ENCODE data around the gene SPATA6L.
A peak's percentile ranks its signal among the peaks of the same experiment; 100 is the strongest.

The SPATA6L gene

DNA sequence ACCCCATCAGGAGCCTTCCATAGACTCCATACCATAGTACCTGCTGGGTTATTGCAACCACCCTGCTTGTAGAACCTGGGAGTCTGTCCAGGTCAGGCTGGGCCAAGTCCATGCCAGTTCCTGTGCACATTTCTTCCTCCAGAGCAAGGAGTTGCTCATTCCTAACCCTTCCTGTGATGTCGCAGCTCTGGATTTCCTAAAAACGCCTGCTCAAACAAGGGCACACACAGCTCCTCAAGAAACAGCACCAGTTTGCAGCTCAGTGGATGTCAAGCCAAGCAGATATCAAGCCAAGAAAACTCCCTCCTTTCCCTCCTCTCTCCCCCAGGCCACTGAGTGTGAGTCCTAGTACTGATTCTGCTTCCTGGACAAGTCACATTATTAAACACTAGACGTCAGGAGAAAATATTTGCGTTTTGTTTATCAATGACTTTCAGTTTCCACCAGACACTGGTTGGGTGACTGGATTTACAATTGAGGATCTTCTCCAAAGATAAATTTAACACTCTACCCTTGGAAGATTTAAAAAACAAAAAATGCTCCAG is 116.5 kb downstream of the SPATA6L start:
- peak; percentile 12 for DNase-seq (ENCODE audit: low spot score)

DNA sequence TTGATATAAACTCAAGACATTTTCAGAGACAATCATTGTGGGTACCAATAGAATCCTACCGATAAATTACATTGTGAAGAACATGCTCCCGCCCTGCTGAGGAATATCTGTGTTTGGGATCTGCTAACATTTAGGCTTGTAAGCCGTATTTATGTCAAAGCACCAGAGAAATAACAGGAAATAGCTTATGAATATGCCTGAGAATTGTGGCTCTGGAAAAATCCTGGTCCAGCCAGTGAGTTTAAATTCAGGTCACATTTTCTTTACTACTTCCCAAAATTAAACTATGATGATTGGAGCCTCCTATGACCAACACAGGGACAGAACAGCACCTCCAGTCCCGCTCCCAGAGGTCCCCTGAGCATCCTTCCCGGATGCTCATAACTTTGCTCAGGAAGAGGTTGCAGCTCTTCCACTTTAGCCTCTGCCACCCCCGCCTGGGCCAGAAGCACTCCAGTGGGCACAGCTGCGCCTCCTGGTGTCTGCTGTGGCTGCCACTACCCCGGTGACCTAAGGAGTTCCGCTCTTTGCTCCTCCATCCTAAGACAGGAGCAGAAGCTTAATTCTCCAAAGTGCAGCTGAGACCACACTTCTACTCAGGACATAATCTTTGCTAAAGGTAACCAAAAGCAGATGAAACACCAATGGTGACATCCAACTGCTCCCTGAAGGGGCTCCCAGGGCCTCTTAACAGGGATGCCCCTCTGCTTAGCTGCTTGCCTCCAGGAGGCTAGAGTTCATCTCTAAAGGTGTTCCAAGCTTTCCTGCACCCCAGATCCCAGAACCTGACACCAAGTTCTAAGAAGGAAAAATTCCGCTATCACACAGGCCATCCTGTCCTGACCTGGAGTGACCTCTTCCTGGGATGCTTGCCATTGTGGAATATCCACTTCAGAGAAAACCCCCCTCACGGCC is 117.2 kb downstream of the SPATA6L start:
- no peak for DNase-seq (ENCODE audit: low spot score)
